ENCODE measurements around the gene TAX1BP3. TPM values are rescaled to one million over a fixed set of nuclear protein-coding genes. Genes with fewer than 3 reads are reported as not detected.
A peak's percentile ranks its signal among the peaks of the same experiment; 100 is the strongest.

TAX1BP3 gene
- total and polyA plus RNA-seq, 2 of the 13 experiments (the other 11 are each of a cell fraction or from before 2014, with no cell fraction given): 16.7 to 45.1 TPM

GRCh38 chr17:3635474-3636153 lies 32.8 kb downstream of the TAX1BP3 start (continued):
- TF ChIP-seq CHD2 (IDR thresholded peaks at IDR 0.05; ENCODE audit: low read depth, low read length) (no peak), IRF1 (CRISPR knock-in tag; IDR thresholded peaks at IDR 0.05; ENCODE audit: low read depth) (no peak), HCFC1 (IDR thresholded peaks at IDR 0.05; ENCODE audit: low read depth, low read length) (no peak), ZNF446 (CRISPR knock-in tag; IDR thresholded peaks at IDR 0.05) (no peak), USF2 (IDR thresholded peaks at IDR 0.05; ENCODE audit: low read depth, low read length) (no peak), USF2 (CRISPR knock-in tag; IDR thresholded peaks at IDR 0.05; ENCODE audit: borderline replicate concordance) (no peak), ZNF775 (CRISPR knock-in tag; IDR thresholded peaks at IDR 0.05; ENCODE audit: borderline replicate concordance) (0 out of 2 replicates have a peak, but pooled peaks have one; percentile 56), ZNF670 (CRISPR knock-in tag; IDR thresholded peaks at IDR 0.05; ENCODE audit: borderline replicate concordance) (no peak), ZNF335 (CRISPR knock-in tag; IDR thresholded peaks at IDR 0.05) (no peak), GATAD1 (CRISPR knock-in tag; IDR thresholded peaks at IDR 0.05) (no peak), ZNF337 (CRISPR knock-in tag; IDR thresholded peaks at IDR 0.05; ENCODE audit: borderline replicate concordance, low read depth) (no peak), MIER2 (CRISPR knock-in tag; IDR thresholded peaks at IDR 0.05) (no peak), FOXO4 (CRISPR knock-in tag; conservative IDR thresholded peaks at IDR 0.05) (no peak), DMTF1 (CRISPR knock-in tag; IDR thresholded peaks at IDR 0.05) (no peak), POLR2A (IDR thresholded peaks at IDR 0.05; ENCODE audit: insufficient read depth in 1 of 2, low read depth in 2 of 2, low read length in 2 of 2) (no peak; a peak in 1 of 4 replicates), SNAPC4 (CRISPR knock-in tag; IDR thresholded peaks at IDR 0.05) (no peak), PHB2 (IDR thresholded peaks at IDR 0.05; ENCODE audit: partially characterized antibody) (no peak)
